GM21423 (cell line): ENCODE measurements around the gene KANSL1.

ENCODE experiments used
- ATAC-seq: cut with Tn5 transposase; IDR thresholded peaks from one replicate; pipeline ENCODE4 v1.9.1; 2021; ENCODE audit warnings: mild to moderate bottlenecking, moderate library complexity; ENCODE audit not compliant: unreplicated experiment

The KANSL1 gene

DNA sequence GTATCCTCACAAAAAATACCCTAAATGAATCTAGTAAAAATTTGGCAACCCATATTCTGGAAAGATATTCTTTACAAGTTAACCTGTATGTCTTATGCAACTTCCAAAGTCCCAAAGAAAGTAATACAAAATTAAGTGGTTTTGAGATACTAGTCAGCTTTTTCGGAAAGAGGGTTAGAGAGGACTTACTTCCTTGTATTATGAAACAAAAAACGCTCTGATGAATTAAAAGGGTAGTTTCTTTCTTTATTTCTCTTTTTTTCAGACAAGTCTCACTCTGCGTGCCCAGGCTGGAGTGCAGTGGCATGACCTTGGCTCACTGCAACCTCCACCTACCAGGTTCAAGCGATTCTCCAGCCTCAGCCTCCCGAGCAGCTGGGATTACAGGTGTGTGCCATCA is 51.6 kb downstream of the KANSL1 start:
- ATAC-seq, result no peak

DNA sequence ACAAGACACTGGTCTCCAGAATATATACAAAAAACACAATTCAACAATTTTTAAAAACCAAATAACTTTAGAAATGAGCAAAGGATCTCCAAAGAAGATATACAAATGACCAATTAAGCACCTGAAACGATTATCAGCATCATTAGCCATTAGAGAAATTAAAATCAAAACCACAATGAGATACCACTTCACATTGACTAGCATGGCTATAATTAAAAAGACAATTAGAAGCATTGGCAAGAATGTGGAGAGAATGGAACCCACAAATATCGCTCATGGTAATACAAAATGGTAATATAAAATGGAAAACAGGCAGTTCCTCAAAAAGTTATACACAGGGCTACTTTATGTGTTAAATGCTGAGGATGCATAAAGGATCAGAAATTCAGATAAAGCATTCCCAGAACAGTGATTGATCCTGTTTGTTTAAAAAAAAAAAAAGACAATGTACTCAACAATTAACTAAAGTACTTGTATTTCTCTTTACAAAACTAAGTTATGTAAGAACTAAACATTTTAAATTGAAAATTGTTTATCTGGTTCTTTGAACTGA is 52.5 kb downstream of the KANSL1 start:
- no peak for ATAC-seq

DNA sequence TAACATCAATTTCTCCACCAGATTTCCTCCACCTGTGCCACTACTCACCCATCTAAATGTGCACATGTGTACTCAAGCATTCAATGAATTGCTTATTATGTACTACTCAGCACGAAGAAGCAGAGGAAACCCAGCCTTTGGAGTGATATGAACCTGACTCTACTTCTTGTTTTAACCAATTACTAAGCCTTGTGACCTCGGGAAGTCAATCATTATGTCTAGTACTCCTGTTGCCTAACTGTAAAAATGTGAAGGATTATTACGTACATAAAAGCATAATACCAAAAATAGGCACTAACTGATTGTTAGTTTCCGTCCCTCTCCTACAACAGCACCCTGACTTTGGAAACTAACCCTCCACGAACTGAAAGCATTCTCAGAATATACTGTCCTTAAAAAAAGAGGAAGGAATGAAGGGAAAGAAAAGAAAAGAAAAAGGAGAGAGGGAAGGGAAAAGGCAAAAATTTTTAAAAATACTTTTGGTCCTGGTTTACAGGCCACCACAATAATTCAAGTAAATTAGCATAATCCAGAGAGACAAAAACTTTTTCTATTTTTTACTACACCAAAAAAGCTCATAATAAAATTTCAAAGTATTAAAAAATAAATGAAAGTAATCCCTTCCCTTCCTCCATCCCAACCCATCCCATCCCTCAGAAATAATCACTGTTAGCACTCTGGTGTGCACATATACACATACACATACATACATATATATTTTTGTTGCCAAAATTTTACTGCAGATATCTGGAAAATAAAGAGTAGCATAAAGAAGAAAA is 53.6 kb downstream of the KANSL1 start:
- no peak for ATAC-seq

DNA sequence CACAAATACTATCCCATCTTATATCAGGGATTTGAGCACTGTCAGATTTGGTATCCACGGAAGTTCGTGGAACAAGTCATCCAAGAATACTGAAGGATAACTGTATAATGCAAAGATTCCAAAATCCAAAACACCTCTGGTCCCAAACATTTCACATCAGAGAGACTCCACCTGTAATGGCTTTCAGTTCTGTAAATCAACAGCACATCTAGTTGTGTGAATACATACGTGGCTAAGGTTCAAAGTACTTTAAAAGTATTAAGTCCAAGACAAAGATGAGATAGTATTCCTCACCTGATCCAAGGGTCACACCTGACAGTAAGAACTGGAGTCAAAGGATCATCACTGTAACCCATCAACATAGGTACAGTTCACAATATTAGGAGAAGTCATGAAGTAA is 54.8 kb downstream of the KANSL1 start:
- no peak for ATAC-seq

DNA sequence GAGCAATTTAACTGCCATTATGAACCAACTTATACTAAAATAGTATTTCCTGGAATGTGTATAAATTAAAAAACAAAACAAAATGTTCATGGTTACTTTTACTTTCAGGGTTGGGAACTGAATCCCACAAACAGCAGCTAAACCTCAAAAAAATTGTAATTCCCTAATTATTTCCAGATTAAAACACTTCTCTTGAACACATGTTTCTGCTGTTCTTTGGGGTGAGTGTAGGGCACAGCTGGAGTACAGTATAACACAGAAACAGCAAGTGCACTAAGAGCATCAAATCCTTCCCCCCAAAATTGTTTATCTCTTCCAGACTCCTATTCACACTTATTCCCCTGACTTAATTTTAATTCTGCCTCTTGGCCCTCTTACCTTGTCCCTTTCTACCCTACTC is 56.4 kb downstream of the KANSL1 start:
- no peak for ATAC-seq

DNA sequence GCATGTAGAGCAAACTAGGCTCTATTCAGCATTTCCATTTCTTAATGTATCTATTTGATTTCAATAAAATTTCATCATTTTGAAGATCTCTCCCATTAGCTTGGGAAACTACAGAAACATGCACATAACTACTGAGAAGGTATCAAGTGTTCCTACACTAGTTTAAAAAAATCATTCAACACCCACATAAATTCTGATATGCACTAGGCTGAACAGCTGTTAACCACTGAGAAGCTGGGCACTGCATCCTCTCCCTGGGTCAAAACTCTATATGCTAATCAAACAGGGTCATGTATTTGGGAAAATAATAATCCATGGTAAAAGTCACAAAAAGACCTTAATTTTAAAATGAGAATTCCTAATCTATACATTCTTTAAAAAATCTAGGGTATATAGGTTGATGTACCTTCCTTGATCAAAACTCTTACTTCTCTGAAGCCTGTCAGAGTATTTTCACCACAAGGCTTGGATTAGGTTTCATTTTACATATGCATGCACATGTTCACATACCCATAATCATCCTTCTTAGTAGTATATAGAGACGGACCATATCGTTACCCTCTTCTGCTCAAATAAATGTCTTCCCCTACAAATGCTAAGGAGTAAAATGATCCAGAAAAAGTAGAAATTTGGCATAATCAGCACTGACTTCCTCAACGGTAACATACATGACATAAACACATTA is 57.2 kb downstream of the KANSL1 start:
- ATAC-seq, result no peak

DNA sequence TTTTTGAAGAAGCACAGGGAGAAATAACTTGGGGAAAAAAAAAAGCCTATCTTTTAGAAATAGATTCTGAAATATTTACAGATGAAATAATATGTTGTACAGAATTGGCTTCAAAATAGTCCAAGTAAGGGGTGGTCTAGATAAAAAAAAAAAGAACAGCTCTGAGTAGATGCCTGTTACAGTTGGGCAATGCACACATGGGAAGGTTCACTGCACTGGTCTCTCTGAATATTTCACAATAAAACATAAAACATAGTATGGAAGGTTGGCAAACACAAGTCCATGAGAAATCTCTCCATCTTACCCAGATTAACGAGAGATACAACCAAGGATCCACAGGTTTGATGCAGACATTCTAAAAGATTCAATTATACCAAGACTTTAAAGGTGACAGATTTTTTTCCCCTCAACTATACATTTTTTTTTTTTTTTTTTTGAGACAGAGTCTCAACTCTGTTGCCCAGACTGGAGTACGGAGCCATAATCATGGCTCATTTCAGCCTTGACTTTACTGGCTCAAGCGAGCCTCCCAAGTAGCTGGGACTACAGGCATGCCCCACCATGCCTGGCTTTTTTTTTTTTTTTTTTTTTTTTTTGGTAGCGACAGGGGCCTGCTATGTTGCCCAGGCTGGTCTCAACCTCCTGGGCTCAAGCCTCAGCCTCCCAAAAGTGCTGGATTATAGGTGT is 58.0 kb downstream of the KANSL1 start:
- ATAC-seq, result no peak

DNA sequence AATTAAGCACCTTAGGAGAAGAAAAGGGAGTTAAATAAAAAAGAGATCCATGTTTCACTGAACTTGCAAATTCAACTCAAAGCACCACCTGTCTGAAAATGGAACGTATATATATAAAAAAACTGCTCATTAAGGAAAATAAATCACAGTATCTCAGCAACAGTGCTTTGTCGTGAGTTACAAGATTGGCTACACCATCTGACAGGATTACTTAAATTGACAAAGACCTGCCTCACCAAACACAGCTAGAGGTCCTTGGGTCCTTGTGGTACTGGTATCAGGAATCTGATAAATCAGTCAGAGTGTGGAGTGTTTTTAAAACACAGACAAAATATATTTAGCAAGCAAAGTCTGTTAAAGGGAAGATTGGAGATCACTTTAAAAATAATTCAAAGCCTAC is 63.9 kb downstream of the KANSL1 start:
- no peak for ATAC-seq

DNA sequence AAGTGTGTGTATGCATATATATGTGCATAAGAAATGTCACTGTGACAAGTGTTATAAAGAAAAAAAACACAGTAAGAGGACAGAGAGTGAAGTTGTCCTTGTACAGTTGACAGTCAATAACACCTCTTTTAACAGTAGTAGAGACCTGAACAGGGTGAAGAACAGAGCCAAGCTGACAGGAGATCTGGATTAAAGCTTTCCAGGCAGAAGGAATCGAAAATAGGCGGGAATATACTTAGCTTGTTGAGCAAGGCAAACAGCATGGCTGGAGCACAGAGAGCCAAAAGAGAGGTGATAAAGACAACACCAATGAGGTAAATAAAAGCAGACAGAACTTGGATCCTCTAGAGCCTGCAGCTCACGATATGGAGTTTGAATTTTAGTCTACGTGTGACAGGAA is 64.8 kb downstream of the KANSL1 start:
- no peak for ATAC-seq

DNA sequence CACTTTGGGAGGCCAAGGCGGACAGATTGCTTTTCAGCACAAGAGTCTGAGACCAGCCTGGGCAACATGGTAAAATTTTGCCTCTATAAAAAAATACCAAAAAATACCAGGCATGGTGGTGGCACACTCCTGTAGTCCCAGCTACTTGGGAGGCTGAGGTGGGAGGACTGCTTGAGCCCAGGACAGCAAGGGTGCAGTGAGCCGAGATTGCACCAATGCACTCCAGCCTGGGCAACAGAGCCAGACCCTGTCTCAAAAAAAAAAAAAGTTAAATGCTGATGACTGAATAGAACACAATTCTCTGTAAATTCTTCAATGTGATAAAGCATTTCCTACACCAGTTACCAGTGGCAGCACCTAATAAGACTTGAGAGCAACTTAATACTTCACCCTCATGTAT is 65.7 kb downstream of the KANSL1 start:
- no peak for ATAC-seq

DNA sequence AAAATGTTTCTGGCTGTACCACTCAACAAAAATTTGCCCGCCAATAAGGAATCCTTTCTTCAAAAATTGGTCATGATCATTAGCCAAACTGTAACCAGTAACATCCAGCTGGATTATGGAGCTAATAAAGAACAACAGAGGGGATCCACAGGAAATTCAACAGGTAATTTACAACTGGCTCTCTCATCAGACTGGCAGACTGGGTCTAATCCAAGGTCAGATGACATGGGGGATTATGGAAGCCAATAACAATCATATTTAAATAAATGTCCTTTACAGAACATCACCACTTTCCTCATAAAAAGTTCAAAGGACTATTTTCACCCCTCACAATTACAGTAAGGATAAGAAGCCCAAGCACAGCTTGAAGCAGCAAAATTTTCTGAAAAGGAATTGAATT is 66.4 kb downstream of the KANSL1 start:
- no peak for ATAC-seq

DNA sequence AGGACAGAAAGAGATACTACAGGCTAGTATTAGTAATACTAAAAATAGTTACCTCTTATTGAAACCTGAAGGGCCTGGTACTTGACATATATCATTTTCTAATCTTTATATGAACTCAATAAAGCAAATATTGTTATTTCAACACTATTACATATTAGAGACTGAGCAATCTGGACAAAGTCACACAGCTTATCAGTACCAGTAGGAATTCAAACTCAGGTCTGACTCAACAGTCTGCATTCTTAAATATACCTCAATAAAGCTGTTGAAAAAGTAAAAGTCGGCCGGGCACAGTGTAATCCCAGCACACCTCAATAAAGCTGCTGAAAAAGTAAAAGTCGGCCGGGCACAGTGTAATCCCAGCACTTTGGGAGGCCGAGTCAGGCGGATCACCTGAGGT is 67.4 kb downstream of the KANSL1 start:
- ATAC-seq, result no peak

DNA sequence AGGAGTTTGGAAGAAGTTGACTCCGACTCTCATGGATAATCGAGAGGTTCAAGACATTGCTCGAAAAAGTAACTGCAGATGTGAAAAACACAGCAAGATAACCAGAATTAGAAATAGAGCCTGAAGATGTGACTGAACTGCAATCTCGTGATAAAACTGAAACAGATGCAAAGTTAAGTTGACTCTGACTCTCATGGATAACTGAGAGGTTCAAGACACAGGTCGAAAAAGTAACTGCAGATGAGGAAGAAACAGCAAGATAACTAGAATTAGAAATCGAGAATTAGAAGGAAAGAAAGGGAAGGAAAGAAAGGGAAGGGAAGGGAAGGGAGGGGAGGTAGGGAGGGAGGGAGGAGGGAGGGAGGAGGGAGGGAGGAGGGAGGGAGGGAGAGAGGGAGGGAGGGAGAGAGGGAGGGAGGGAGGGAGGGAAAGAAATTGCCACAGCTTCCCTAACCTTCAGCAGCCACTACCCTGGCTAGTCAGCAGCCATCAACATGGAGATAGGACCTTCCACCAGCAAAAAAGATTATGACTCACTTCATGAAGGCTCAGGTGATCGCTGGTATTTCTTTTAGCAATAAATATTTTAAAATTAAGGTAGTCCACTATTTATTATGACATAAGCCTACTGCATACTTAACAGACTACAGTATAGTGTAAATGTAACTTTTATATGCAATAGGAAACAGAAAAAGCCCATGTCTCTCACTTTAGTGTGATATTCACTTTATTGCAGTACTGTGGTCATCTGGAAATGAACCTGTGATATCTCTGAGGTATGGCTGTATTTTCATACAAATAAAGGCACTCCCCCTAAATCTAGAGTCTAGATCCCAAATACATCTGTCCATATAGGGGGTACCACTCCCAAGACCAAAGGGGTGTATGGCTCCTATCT is 68.3 kb downstream of the KANSL1 start:
- no peak for ATAC-seq

DNA sequence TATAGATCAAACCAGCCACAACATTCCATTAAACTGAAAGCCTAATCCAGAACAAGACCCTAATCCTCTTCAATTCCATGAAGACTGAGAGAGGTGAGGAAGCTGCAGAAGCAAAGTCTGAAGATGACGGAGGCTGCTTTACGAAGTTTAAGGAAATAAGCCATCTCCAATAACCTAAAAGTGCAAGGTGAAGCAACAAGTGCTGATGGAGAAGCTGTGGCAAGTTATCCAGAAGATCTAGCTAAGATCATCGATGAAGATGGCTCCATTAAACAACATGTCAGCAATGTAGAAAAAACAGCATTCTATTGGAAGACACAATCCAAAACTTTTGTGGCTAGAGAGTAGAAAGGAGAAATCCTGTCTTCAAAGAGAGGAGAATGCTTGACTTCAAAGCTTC is 69.6 kb downstream of the KANSL1 start:
- no peak for ATAC-seq

DNA sequence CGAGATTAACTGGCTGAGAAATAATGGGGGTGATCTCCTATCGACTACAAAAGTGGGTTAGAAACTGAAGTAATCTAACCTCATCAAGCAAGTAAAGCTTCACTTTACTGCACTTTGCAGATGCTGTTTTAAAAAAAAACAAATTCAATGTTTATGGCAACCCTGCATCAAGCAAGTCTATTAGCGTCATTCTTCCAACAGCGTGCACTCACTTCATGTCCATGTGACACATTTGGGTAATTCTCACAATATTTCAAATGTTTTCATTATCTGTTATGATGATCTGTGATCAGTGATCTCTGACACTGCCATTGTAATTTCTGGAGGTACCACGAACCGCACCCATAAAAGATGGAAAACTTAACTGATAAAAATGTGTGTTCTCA is 70.8 kb downstream of the KANSL1 start:
- ATAC-seq, result no peak

DNA sequence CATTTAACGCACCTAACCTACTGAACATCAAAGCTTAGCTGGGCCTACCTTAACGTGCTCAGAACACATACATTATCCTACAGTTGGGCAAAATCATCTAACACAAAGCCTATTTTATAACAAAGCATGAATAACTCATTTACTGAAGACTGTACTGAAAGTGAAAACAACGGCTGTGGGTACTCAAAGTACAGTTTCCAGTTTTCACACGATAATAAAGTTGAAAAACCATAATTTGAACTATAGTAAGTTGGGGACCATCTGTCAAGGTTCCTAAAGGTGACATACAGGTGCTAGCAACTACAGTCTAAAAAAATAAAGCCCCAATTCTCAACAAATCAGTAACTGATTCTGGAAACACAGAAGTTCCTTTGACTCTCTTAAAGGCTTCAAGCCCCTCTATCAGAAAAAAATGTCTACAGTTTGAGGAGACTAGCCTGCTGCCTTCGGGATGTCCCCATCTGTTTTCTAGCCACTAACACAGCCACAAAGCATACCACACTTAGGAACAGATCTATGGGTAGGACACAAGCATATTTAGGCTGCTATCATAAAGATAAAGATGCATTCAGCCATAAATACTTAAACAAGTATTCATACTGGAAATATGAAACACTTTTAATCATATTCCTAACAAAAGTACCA is 71.3 kb downstream of the KANSL1 start:
- ATAC-seq, result no peak

DNA sequence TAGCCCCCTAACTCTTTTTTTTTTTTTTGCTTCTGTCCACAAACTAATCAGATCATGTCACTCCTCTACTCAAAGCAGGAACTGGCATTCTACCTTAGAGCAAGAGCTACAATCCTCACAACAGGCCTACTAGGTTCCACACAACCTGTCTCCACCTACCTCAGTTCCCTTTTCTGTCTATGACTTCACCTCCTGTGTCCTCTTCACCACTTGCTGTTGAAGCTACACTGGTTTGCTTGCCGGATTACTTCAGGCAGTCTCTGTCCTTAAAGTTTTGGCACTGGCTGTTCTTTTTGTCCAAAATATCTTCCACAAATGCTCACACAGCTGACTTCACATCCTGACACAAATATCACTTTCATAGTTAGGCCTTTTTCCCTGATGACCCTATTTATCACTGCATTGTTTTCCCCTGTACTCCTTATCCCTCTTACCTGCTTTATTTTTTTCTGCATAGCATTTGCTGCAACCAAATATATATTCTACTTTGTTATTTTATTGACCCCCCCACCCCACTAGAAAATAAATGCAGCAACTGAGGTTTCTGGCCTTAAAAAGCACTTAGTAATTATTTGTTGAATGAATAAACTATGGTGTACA is 72.0 kb downstream of the KANSL1 start:
- no peak for ATAC-seq

DNA sequence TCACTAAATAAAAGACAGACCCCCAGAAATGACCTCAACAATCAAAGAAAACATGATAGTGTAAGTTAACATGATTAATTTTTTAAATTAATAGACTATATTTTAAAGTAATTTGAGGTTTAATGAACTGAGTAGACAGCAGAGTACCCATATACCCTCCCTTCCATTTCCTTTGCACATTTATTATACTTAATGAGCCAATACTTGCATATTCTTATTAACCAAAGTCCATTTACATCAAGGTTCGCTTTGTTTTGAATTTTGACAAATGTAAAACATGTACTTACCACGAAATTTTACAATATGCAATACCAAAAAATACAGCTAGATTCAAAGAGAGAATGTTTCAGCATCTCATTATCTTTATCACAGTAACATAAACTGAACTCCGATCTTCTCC is 72.7 kb downstream of the KANSL1 start:
- no peak for ATAC-seq

DNA sequence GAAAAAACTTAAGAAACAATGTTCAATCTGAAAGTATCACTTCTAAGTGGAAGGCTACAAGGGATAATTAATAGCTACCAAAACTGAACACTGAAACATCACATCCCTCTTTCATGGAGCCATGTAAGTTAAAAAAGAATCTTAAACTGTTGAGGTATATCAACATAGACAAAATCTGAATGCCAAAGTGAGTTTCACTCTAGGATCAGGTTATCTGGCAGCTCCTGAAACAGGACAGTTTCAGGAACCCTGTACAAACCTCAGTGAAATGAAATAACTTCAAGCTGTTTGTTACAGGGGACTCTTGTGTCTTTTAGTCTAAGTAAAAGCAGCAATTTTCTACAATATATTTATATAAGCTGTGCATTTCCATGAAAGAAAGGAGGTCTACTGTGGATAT is 73.2 kb downstream of the KANSL1 start:
- no peak for ATAC-seq

DNA sequence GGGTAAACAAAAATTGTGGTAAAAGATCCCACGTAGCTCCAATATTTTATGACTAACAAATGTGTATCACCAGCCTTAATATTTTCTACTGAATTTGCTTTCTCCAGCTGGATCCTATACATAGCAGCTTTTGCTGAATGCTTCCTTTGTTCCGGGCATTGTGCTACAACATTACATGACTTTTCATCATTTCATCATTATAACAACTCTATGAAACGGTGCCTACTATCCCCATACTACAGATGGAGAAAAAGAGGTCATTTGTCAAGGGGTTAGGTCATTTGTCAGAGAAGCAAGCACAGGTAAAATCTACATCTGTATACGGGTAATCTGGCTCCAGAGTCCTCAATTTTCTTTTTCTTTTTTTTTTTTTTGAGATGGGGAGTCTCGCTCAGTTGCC is 74.3 kb downstream of the KANSL1 start:
- no peak for ATAC-seq
